GM21529 (cell line): ENCODE measurements around the gene IFT27.
"Not testable (repeated sequence)": the region's sequence is repeated elsewhere in the genome, so short reads cannot be mapped to it uniquely, and the experiment has no call there.

Experiments
- ATAC-seq: cut with Tn5 transposase; IDR thresholded peaks from one replicate; pipeline ENCODE4 v1.9.1; 2021; ENCODE audit not compliant: unreplicated experiment

Gene IFT27

DNA sequence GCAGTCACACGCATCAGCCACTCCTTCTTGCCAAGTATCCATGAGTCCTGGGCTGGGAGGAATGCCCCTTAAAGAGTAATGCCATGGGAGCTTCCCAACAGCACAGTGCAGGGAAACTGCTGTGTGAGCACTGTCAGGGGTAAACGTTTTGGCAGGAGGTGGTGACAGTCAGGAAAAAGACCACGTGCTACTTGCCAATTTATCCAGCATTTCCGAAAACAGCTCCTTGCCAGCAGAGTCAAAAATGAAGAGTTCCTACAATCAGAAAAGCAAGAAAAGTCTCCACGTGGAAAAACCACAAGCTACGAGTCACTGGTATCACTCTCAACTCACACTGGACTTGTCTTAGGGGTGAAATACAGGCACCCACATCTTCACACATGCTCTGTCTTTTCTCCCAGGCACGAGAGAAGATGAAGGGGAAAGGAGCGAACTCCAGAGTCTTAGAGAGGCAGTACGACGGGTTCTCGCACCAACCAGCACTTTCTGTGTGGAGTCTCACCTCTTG lies 9.9 kb downstream of the IFT27 start:
- ATAC-seq, result no peak

DNA sequence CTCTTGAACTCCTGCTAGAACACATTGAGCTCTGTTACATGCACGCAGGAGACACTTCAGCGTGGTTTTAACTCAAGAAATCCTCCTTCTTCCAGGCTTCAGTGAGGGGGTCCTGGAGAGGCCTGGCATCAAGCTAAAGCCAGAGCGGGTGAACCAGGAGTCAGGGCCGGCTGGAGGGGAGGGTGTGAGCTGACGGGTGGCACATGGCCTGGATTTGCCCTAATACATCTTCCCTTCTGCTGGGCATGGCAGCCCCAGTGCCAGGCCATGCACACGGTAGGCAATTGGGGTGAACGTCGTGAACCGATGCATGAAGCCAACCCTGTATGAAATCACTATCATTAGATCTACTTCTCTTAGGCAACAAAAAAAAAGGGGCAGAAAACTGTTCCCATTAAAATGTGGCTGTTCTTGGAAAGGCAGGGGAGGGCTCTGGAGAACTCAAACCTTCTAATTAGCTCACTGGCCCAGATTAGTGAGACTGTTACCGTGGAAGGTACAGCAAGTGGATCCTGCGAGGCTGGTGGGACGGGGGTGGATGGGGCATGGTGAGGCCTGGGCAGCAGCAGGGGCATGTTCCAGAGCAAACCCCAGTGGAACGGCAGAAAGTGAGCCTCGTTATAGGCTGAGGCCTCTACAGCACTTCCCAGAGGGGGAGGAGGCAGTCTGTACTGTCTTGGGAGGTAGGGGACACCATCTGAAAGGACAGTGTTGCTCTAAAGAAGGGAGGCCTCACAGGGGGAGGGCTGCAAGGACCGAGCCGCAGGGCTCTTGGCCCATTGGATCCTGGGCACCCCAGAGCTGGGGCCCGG lies 10.6 kb downstream of the IFT27 start:
- ATAC-seq, result no peak

GRCh38 chr22:36764641-36765040 lies 11.3 kb downstream of the IFT27 start:
- ATAC-seq, result no peak

GRCh38 chr22:36764060-36764459 lies 11.9 kb downstream of the IFT27 start:
- no peak for ATAC-seq

DNA sequence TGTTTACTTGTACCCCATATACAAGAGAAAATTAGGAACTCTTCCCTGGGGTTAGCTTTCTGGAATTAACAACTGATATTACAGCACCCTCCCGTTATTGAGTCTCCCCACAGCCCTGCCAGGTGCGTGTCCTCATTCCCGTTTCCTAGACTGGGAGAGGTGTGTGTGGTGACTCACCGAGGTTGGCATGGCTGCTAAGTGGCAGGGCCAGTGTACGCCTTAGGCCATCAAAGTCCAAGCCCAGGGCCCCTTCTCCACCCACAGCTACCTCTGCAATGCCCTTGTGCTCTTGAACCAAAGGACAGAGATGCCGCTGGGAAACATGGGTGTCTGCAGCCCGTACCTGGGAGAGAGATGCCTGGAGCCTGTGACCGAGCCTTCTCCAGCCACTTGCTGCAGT lies 12.3 kb downstream of the IFT27 start:
- ATAC-seq, result no peak

GRCh38 chr22:36762687-36763260 lies 13.1 kb downstream of the IFT27 start:
- no peak for ATAC-seq

DNA sequence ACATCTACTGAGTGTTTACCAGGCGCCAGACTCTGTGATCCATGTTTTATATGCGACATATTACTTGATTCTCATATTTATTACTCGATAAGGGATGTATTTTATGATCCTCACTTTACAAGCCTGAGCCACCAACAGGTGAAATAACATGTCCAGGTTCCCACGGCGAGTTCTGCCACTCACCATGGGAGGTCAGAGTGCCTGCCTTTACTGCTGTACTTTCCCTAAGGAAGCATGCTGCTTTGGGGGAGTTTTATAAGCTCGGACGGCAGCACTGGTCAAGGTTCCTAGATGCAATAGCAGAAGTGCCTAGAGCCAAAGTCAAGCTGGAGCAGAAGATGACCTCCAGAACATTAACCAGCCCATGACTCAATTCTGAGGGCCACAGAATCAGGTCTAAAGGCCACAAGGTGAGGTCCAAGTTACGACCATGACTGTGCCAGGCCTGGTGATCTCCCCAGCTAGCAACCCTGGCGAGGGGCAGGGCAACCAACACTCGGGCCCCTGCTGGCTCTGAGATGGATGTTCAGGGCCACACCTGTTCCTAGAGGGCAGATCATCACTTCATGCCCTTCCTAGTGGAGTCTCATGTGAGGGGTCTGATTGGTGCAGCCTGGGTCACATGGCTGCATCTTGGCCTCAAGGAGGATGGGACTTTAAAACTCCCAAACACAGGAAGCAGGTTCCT lies 14.2 kb downstream of the IFT27 start:
- ATAC-seq, result no peak

DNA sequence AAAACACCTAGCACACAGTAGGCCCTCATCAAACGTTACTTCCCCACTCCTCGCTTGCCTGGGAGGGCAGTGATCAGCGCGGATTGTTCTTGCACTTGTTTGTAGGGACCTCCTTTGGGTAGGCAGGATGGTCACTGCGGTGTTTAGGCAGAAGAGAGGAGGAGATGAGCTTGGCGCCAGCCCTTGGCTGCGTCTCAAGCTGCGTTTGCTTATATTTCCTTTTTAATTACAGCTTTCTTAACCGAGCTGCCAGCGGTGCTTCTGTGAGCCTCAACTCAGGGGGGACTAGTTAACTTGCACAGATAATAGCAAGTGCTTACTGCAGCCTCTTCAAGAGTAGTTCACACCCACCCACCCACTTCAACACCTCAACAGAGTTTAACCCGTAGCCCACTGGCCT lies 15.1 kb downstream of the IFT27 start:
- no peak for ATAC-seq

DNA sequence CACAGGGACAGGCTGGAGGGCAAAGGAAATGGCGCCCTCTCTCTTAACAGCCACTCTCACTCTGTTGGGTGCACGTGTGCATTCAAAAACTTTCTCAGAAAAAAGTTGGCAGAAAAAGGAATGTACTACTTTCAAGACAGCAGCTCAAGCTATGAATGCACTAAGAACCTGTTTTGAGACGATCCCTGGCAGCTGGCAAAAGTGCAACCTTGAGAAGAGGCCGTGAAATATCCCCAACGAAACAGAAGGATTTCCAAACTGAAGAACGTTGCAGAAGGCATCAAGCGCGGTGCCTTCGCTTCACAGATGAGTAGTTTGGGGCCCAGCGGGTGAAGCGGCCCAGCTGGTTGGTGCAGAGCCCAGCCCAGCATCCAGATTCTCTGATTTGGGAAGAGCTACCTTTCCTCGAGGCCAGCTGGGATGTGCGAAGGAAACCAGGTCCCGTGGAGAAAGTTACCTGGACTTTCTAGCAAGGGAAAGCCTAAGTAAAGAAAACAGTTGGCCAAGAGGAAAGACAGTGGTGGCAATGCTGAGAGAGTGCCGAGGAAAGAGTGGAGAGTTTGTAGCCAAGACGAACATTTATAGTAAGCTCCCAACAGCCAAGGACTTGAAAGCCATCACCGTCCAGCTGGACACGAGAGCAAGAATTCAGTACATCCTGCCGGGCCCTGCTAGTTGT lies 16.3 kb downstream of the IFT27 start:
- no peak for ATAC-seq

GRCh38 chr22:36758792-36759271 lies 17.1 kb downstream of the IFT27 start:
- ATAC-seq, result no peak

DNA sequence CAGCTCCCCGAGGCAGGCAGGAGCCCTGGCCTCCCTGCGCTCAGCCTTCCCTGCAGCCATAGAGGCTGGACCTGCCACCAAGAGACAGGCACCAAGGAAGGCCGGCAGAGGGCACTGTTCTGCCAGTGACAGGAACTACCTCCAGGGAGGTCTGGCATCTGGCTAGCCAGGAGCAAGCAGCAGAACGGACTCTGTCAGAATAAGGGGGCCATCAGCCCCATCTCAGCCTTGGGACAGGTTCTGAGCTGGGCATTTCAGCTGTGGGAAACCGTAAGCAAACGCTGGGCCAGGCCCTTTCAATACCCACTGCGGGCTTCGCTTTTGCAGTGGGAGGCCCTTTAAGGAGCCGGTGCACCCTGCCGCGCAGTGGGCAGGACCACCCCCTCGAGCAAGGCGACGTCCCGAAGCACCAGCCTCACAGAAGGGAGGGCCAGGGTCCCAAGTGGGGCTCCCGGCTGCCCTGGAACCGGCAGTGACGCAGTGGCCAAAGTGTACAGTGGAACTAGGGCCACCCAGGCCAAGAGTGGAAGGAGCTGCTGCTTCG lies 18.2 kb downstream of the IFT27 start:
- ATAC-seq, result no peak

GRCh38 chr22:36756746-36757655 lies 18.9 kb downstream of the IFT27 start:
- ATAC-seq, result no peak

- ATAC-seq, result no peak
Measured at GRCh38 chr22:36756031-36756430, 19.9 kb downstream of the IFT27 start.

DNA sequence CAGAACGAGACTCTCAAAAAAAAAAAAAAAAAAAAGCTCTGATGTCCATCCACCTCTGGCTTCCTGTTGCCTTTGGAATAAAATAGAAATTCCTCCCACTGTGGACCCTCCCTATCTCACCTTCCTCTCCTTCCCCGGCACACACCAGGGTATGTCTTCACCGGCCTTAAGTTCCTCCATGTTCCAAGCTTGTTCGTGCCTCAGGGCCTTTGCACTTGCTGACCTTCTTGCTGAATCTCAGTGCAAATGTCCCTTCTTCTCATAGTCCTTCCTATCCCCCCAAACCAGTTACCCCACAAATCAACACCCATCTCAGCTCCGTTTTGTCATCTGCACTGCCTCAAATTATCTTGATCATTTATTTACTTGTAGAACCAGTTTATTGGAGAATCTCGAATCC lies 20.6 kb downstream of the IFT27 start:
- no peak for ATAC-seq

DNA sequence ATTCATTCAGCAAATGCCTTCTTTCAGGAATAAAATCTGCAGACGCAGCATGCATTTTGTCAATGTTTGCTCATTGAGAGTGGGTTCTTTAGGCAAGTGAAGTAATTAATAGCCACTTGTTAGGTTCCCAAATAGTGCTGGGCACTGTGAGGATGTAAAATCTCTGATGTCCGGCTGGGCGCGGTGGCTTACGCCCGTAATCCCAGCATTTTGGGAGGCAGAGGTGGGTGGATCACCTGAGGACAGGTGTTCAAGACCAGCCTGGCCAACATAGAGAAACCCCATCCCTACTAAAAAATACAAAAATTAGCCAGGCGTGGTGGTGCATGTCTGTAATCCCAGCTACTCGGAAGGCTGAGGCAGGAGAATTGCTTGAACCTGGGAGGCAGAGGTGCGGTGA lies 21.0 kb downstream of the IFT27 start:
- ATAC-seq, result not testable (repeated sequence)

- ATAC-seq, result no peak
Measured at GRCh38 chr22:36753916-36754315, 22.0 kb downstream of the IFT27 start.

DNA sequence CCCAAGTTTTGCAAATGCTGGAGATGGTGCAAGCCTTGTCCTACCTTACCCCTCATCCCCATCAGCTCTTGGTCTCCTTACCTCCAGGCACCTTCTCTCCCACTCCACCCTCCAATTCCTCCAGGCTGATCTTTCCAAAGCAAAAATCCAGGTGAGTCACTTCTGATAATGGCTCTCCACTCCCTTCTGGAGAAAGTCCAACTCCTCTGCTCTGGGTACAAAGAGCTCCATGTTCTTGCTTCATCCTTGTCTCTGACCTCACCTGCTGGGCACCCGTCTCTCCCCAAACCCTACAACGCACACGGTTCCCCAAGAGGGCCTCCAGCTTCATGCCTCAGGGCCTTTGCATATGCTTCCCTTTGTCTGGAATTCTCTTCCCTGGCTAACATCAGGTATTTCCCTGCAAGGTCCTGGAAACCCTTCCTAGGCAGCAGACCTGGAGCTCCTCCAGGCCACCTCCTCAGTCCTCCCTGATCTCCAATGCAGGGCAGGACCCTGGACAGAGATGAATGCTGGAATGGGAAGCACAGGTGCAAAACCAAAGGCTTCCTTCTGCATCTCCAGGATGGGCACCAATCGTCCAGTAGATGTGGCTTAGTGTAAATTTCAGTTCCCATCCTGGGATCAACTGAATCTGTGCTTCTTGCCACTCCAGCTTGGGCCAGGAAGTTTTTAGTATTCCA lies 22.7 kb downstream of the IFT27 start:
- no peak for ATAC-seq

DNA sequence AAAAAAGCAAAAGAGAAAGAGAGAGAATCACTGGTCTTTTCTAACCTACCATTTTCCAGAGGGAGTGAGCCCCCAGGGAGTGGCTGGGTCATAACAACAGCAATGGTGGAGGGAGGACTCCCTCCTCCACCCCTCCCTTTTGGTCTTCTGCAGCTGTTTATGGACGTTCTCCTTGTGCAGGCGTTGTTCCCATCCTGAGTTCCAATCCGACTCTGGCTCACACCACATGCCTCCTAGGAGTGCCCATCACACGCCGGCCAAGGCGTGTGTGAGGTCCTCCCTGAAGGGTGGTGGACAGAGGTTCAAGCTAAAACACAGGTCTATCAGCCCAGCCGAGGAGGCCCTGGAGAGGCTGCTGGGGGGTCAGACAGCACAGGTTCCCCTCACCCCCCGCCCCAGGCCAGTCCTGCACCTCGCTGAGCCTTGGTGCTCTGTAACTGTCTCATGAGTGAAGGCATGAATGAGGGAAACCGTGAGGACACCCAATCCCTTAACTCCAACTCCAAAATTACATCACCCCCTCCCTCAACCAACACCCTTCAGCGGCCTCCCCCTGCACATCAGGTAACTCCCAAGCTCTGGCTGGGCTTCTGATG lies 29.4 kb downstream of the IFT27 start:
- no peak for ATAC-seq
